Right atrium auricular region (tissue), 2 donors: ENCODE results near the gene GPR39. TPM values are rescaled to one million over a fixed set of nuclear protein-coding genes. Genes with fewer than 3 reads are reported as not detected.

Experiments used
- DNase-seq: peaks from one replicate; pipeline ENCODE4 v3.0.0-alpha.2; 2019; ENCODE audit warnings: low spot score
- H3K27ac ChIP-seq, 2 donors: fragments of 200-600 bp; sonication (generic); 1 replicate in 1 of 2; 2 replicates in 1 of 2; pipeline ENCODE4 v1.5.1; 2016 to 2019
- H3K27me3 ChIP-seq, 2 donors: fragments of 200-600 bp; sonication (generic); one replicate each; pipeline versions ENCODE4 v1.5.1 to v1.6.0; 2017 to 2019
- H3K36me3 ChIP-seq: fragments of 200-600 bp; sonication (generic); one replicate; pipeline ENCODE4 v1.5.1; 2016
- H3K4me1 ChIP-seq, 2 donors: fragments of 200-600 bp; sonication (generic); one replicate each; pipeline versions ENCODE4 v1.5.1 to v1.6.0; 2017 to 2019
- H3K4me3 ChIP-seq, 2 donors: fragments of 200-600 bp; sonication (generic); 1 replicate in 1 of 2; 2 replicates in 1 of 2; pipeline ENCODE4 v1.5.1; 2017 to 2019; ENCODE audit warnings: mild to moderate bottlenecking in 1 of 2, moderate library complexity in 1 of 2
- H3K9me3 ChIP-seq, 2 donors: fragments of 200-600 bp; sonication (generic); one replicate each; pipeline ENCODE4 v1.5.1; 2019
- total RNA-seq, 2 donors: library from RNA; depleted of rRNA; stranded (reverse); fragments of >200 nt; gene quantifications; one replicate each; pipeline ENCODE4 v1.1.0, GENCODE V29; 2016
- TF ChIP-seq, protein P1 (sequence below), 2 donors: fragments of 200-600 bp; sonication (generic); IDR thresholded peaks; one replicate each; pipeline ENCODE4 v1.5.1; 2019; ENCODE audit warnings: antibody characterized with exemption in 2 of 2

Gene GPR39
- total RNA-seq, 2 donors from 2014 or later = 1.0 TPM; not detected in 1

DNA sequence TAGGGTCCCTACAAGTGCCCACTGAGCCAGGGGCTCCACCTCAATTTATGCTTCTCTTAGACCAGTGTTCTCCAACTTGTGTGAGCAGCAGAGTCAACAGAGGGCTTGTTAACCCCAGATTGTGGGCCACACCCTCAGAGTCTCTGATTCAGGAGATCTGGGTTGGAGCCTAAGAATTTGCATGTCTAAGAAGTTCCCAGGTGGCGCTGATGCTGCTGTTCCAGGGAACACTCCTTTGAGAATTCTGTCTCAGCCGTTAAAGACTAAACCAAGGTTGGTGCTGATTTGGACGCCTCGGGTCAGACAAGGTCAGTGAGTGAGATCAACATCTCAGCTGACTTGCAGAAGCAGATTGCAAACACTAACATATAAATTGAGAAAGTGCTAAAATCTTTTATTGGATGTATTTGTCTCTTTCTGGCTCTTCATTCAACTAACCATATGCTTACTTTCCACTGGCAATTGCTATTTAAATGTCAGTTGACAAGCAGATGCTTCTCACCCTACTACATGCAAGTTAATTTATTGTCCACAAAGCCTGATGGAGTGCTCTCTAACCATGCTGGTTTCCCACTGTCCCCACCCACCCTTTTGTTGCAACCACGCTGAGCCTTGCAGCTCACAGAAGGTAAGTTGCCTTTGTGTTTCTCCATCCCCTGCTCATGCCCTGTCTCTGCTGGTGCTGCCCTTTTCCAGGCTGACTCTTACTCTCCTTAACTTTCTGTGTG is 221.9 kb downstream of the GPR39 start:
- no peak overlapping the region for H3K4me3 ChIP-seq
- H3K27me3 ChIP-seq = no peaks in the 10 kb centered on the region
- H3K36me3 ChIP-seq = no peaks in the 10 kb centered on the region
- TF ChIP-seq, protein P1, sequence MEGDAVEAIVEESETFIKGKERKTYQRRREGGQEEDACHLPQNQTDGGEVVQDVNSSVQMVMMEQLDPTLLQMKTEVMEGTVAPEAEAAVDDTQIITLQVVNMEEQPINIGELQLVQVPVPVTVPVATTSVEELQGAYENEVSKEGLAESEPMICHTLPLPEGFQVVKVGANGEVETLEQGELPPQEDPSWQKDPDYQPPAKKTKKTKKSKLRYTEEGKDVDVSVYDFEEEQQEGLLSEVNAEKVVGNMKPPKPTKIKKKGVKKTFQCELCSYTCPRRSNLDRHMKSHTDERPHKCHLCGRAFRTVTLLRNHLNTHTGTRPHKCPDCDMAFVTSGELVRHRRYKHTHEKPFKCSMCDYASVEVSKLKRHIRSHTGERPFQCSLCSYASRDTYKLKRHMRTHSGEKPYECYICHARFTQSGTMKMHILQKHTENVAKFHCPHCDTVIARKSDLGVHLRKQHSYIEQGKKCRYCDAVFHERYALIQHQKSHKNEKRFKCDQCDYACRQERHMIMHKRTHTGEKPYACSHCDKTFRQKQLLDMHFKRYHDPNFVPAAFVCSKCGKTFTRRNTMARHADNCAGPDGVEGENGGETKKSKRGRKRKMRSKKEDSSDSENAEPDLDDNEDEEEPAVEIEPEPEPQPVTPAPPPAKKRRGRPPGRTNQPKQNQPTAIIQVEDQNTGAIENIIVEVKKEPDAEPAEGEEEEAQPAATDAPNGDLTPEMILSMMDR (IDR thresholded peaks at IDR 0.05) = no peak
- no peak overlapping the region for H3K27ac ChIP-seq
- no peak for DNase-seq
- no peaks in the 10 kb centered on the region for H3K4me1 ChIP-seq
- no peaks in the 10 kb centered on the region for H3K9me3 ChIP-seq

DNA sequence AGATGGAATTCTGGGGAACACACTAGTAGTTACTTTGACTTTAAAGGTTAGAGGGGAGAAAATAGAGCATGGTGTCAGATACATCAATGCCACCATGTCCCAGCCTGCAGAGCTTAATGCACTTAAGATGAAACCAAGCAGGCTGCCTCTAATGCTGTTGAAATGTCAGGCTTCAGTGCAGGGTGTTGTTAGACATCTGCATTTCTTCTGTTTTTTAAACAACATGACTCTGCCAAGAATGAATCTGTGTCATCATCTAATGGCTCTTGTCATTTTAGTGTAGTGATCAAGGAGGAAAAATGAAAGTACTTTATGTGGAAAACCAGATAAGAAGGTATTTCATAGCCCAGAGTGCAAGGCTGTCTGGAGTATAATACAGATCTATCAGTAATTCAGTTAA is 223.5 kb downstream of the GPR39 start:
- H3K27ac ChIP-seq = no peak overlapping the region
- DNase-seq = no peak
- H3K36me3 ChIP-seq = no peaks in the 10 kb centered on the region
- TF ChIP-seq, protein P1 (IDR thresholded peaks at IDR 0.05) = no peak
- H3K27me3 ChIP-seq = no peaks in the 10 kb centered on the region
- H3K4me1 ChIP-seq = no peaks in the 10 kb centered on the region
- H3K9me3 ChIP-seq = no peaks in the 10 kb centered on the region
- H3K4me3 ChIP-seq = no peak overlapping the region

DNA sequence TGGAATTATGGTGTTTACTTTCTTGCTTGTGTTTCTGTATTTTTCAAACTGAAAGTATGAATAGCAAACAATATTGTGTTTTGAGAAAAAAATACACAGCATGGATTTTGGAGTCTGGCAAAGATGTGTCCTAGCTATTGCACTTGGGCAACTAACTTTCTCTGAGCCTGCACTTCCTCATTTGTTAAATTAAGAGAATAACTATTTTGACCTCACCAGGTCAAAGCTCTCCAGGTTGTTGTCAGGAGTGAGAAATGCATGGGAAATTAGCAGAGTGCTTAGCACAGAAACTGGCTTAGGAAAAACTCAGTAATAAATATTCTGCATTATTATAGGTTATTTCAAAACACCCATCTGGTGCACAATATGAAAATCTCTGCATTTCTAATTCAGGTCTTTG is 225.2 kb downstream of the GPR39 start:
- no peak overlapping the region for H3K27ac ChIP-seq
- TF ChIP-seq, protein P1 (IDR thresholded peaks at IDR 0.05) = no peak
- no peaks in the 10 kb centered on the region for H3K4me1 ChIP-seq
- H3K36me3 ChIP-seq = no peaks in the 10 kb centered on the region
- no peaks in the 10 kb centered on the region for H3K27me3 ChIP-seq
- H3K4me3 ChIP-seq = no peak overlapping the region
- no peaks in the 10 kb centered on the region for H3K9me3 ChIP-seq
- no peak for DNase-seq

DNA sequence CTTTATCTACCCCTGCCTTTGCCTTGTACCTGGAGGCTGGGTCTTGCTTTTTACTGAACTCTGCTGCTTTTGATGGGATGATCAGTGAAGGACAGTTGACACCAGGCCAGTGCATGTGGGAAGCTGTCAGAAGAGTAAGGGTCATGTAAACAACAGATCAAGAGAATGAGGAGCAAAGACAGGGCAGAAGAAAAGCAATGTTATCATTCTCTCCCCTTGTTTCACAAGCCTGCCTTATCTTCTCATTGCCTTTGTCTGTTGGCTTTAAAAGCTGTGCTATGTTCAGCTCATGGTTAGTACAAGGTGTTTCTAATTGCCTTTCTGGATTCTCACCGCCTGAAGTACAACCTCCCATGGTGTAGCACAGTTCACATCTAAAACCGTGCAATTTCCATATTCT is 225.8 kb downstream of the GPR39 start:
- H3K27me3 ChIP-seq = no peaks in the 10 kb centered on the region
- H3K4me1 ChIP-seq = no peaks in the 10 kb centered on the region
- TF ChIP-seq, protein P1 (IDR thresholded peaks at IDR 0.05) = no peak
- no peak overlapping the region for H3K4me3 ChIP-seq
- H3K36me3 ChIP-seq = no peaks in the 10 kb centered on the region
- H3K9me3 ChIP-seq = no peaks in the 10 kb centered on the region
- no peak overlapping the region for H3K27ac ChIP-seq
- no peak for DNase-seq

DNA sequence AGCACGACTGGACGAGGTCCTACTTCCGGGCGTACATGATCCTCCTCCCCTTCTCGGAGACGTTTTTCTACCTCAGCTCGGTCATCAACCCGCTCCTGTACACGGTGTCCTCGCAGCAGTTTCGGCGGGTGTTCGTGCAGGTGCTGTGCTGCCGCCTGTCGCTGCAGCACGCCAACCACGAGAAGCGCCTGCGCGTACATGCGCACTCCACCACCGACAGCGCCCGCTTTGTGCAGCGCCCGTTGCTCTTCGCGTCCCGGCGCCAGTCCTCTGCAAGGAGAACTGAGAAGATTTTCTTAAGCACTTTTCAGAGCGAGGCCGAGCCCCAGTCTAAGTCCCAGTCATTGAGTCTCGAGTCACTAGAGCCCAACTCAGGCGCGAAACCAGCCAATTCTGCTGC is 228.6 kb downstream of the GPR39 start:
- H3K27ac ChIP-seq = no peak overlapping the region
- no peaks in the 10 kb centered on the region for H3K4me1 ChIP-seq
- no peak overlapping the region for H3K4me3 ChIP-seq
- H3K27me3 ChIP-seq = no peaks in the 10 kb centered on the region
- no peak for DNase-seq
- no peaks in the 10 kb centered on the region for H3K36me3 ChIP-seq
- H3K9me3 ChIP-seq = no peaks in the 10 kb centered on the region
- TF ChIP-seq, protein P1 (IDR thresholded peaks at IDR 0.05) = no peak
